Right lobe of liver (tissue), 6 donors: ENCODE measurements around the gene SORL1. TPM values are rescaled to one million over a fixed set of nuclear protein-coding genes. Genes with fewer than 3 reads are reported as not detected.

Experiments
- ATAC-seq, 4 donors: fragments of 200-7000 bp; cut with Tn5 transposase; one replicate each; pipeline ENCODE4 v1.9.1; 2020; ENCODE audit warnings: mild to moderate bottlenecking in 4 of 4, moderate library complexity in 4 of 4
- DNase-seq, 3 donors: peaks; one replicate each; pipeline ENCODE4 v3.0.0-alpha.2; 2020
- H3K27ac ChIP-seq, 3 donors: fragments of 200-600 bp; one replicate each; pipeline ENCODE4 v1.8.0; 2022
- H3K27me3 ChIP-seq, 2 donors: fragments of 200-600 bp; one replicate each; pipeline ENCODE4 v1.8.0; 2022
- H3K36me3 ChIP-seq, 4 donors: fragments of 200-600 bp; sonication (generic) in 1 of 4; one replicate each; pipeline versions ENCODE4 v1.5.1 to v1.8.0; 2017 to 2022; ENCODE audit warnings: control low read depth in 1 of 4
- H3K4me1 ChIP-seq, 4 donors: fragments of 200-600 bp; sonication (generic) in 1 of 4; one replicate each; pipeline versions ENCODE4 v1.5.1 to v1.8.0; 2017 to 2022; ENCODE audit warnings: control low read depth in 1 of 4
- H3K4me3 ChIP-seq, 3 donors: fragments of 200-600 bp; one replicate each; pipeline ENCODE4 v1.8.0; 2022
- H3K9me3 ChIP-seq, 4 donors: fragments of 200-600 bp; sonication (generic) in 1 of 4; one replicate each; pipeline versions ENCODE4 v1.5.1 to v1.8.0; 2017 to 2022; ENCODE audit warnings: control low read depth in 1 of 4
- CTCF ChIP-seq, 4 donors: fragments of 200-600 bp in 3 of 4; fragments of 450-650 bp in 1 of 4; IDR thresholded peaks; one replicate each; pipeline versions ENCODE4 v1.5.1 to v1.8.0; 2016 to 2022; ENCODE audit warnings: antibody characterized with exemption in 4 of 4, mild to moderate bottlenecking in 2 of 4
- POLR2A ChIP-seq: fragments of 450-650 bp; IDR thresholded peaks from one replicate; pipeline ENCODE4 v1.6.1; 2017; ENCODE audit warnings: antibody characterized with exemption, mild to moderate bottlenecking
- WGBS: methylation state at CpG from one replicate; pipeline ENCODE4 v1.1.6; 2018; ENCODE audit warnings: low coverage, low lambda C conversion rate; ENCODE audit not compliant: insufficient coverage; ENCODE audit errors: missing lambda C conversion rate; 5-methylcytosine and 5-hydroxymethylcytosine counted together
- intact Hi-C, 2 donors: fragments of 100-400 bp; cut with DNase I; formaldehyde crosslinking; loops; one replicate each; pipeline versions ENCODE4 v1.11.2 to v1.14.1; 2022
- total RNA-seq, 6 experiments: library from RNA; depleted of rRNA in 2 of 6; stranded (reverse); fragments of >200 nt in 2 of 6; fragmentation: NEBNext Ultra II Directional in 3 of 6; extraction: Animal tissue kit (Norgen Biotek cat#: 25700) in 3 of 6; gene quantifications; one replicate each; pipeline versions ENCODE4 v1.1.0 to v1.2.4, GENCODE V29; 2016 to 2023
- donor health status: DM: no; HTN: yes; CAD: no.
- donor health status: DM: no; HTN: no; CAD: no.
- donor health status: DM: no; HTN: no; CAD: no.
- donor health status: DM: no; HTN: yes; CAD: no.
- donor health status: DM: no; HTN: yes; CAD: no.

SORL1 gene
- total RNA-seq, 6 experiments from 2014 or later = 45.2 to 137 (median 73.8) TPM

GRCh38 chr11:121469910-121470309 lies 17.8 kb downstream of the SORL1 start:
- Histone ChIP-seq H3K27me3 (no peaks in the 10 kb centered on the region), H3K4me3 (no peak overlapping the region), H3K27ac (peak overlapping the region; percentile 37 to 94 (median 92)), H3K9me3 (no peaks in the 10 kb centered on the region), H3K36me3 (peaks cover 0 to 4% (median under 1%) of the 10 kb centered on the region in 4 donors), H3K4me1 (peaks cover 3 to 70% (median 28%) of the 10 kb centered on the region in 4 donors)
- 34% methylated on average over 5 of the region's 5 CpGs for WGBS
- DNase-seq (peak; percentile 60 to 85 (median 82)), ATAC-seq (peak; percentile 44 to 68 (median 55))
- intact Hi-C loops = no loop called here
- TF ChIP-seq POLR2A (no peak), CTCF (IDR thresholded peaks at IDR 0.05) (no peak)

GRCh38 chr11:121471167-121471566 lies 19.1 kb downstream of the SORL1 start:
- ATAC-seq (peak; percentile 69 to 90 (median 82)), DNase-seq (peak; percentile 63 to 90 (median 85))
- Histone ChIP-seq H3K4me3 (no peak overlapping the region), H3K27me3 (no peaks in the 10 kb centered on the region), H3K36me3 (peaks cover 0 to 4% (median under 1%) of the 10 kb centered on the region in 4 donors), H3K4me1 (peaks cover 3 to 69% (median 26%) of the 10 kb centered on the region in 4 donors), H3K9me3 (no peaks in the 10 kb centered on the region), H3K27ac (peak overlapping the region; percentile 37 to 94 (median 92))
- TF ChIP-seq POLR2A (peak; percentile 40), CTCF (IDR thresholded peaks at IDR 0.05) (peak in 3 of 4 donors; percentile 32 to 39 (median 39))
- 44% methylated on average over 7 of the region's 12 CpGs for WGBS
- intact Hi-C loops = no loop called here

- intact Hi-C loops = no loop called here
- DNase-seq (no peak), ATAC-seq (no peak)
- WGBS = 73% methylated on average over 2 of the region's 2 CpGs
- Histone ChIP-seq H3K9me3 (no peaks in the 10 kb centered on the region), H3K27ac (peak overlapping the region; percentile 32 to 94 (median 92)), H3K4me1 (peaks cover 0 to 60% (median 21%) of the 10 kb centered on the region in 4 donors), H3K27me3 (no peaks in the 10 kb centered on the region), H3K36me3 (peaks cover 0 to 4% (median under 1%) of the 10 kb centered on the region in 4 donors), H3K4me3 (no peak overlapping the region)
- TF ChIP-seq POLR2A (no peak), CTCF (IDR thresholded peaks at IDR 0.05) (no peak)
Observed at GRCh38 chr11:121472312-121472711, 20.2 kb downstream of the SORL1 start.

- Histone ChIP-seq H3K27ac (peak overlapping the region in 1 of 3 donors; percentile 92), H3K4me3 (no peak overlapping the region), H3K9me3 (no peaks in the 10 kb centered on the region), H3K36me3 (peaks cover 0 to 4% (median under 1%) of the 10 kb centered on the region in 4 donors), H3K4me1 (peaks cover 0 to 52% (median 18%) of the 10 kb centered on the region in 4 donors), H3K27me3 (no peaks in the 10 kb centered on the region)
- ATAC-seq (peak in 1 of 4 donors; percentile 54), DNase-seq (peak in 1 of 3 donors; percentile 48)
- 23% methylated on average over 3 of the region's 8 CpGs for WGBS
- intact Hi-C loops = no loop called here
- TF ChIP-seq CTCF (IDR thresholded peaks at IDR 0.05) (no peak), POLR2A (no peak)
Observed at GRCh38 chr11:121473064-121473777, 21.1 kb downstream of the SORL1 start.
